ENCODE measurements around the gene POLN. TPM values are rescaled to one million over a fixed set of nuclear protein-coding genes. Genes with fewer than 3 reads are reported as not detected.

Gene POLN
- total RNA-seq, 2 donors from 2014 or later = 3.8 to 15.2 TPM

DNA sequence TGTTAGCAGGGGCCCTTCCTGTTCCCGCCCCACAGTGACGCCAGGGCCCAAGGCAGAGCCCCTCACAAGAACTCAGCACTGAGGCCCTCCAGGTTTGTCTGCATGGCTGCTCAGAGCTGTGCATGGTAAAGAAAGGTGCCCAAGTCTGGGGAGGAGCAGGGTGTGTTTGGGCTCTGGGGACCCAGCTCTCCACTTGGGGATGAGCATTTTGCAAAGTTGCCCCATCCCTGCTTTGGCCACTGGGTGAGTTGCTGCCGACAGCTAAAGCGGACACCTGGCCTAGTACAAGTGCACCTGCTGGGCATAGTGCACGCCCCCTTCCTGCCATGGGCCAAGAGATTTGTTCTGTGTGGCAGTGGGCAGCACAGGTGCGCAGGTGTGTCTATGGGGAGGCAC, 22.0 kb upstream of the POLN start:
- no peak for DNase-seq (ENCODE audit: low spot score)
- TF ChIP-seq POLR2AphosphoS5 (IDR thresholded peaks at IDR 0.05) = no peak
- TF ChIP-seq, protein P1, sequence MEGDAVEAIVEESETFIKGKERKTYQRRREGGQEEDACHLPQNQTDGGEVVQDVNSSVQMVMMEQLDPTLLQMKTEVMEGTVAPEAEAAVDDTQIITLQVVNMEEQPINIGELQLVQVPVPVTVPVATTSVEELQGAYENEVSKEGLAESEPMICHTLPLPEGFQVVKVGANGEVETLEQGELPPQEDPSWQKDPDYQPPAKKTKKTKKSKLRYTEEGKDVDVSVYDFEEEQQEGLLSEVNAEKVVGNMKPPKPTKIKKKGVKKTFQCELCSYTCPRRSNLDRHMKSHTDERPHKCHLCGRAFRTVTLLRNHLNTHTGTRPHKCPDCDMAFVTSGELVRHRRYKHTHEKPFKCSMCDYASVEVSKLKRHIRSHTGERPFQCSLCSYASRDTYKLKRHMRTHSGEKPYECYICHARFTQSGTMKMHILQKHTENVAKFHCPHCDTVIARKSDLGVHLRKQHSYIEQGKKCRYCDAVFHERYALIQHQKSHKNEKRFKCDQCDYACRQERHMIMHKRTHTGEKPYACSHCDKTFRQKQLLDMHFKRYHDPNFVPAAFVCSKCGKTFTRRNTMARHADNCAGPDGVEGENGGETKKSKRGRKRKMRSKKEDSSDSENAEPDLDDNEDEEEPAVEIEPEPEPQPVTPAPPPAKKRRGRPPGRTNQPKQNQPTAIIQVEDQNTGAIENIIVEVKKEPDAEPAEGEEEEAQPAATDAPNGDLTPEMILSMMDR (IDR thresholded peaks at IDR 0.05) = no peak
- no peak for TF ChIP-seq POLR2A (IDR thresholded peaks at IDR 0.05)
- H3K27me3 ChIP-seq (replicated peaks; ENCODE audit: insufficient read depth) = no peaks in the 10 kb centered on the region
- H3K4me1 ChIP-seq (replicated peaks) = peaks cover 21% of the 10 kb centered on the region
- intact Hi-C loops (cut with DNase I) = loop anchor here (10.0 kb wide), 3 partner anchors 151 to 671 kb away; partner anchors contain the start of genes CFAP99, FAM193A and ZFYVE28
- no peaks in the 10 kb centered on the region for H3K9me3 ChIP-seq
- WGBS = 81% methylated on average over 6 of the region's 6 CpGs
- no peak overlapping the region for H3K27ac ChIP-seq
- H3K4me3 ChIP-seq = no peak overlapping the region
- H3K36me3 ChIP-seq = no peaks in the 10 kb centered on the region

DNA sequence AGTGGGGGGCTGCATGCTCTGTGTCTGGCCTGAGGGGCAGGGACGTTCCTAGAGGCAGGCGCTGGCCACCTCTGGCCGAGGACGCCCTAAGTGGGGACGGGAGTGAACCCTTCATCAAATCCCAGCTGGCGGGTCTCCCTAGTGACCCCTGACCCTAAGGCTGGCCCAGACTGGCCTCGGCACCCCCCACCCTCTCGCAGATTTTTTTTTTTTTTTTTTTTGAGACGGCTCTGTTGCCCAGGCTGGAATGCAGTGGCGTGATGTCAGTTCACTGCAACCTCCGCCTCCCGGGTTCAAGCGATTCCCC, 21.0 kb upstream of the POLN start:
- no peak for TF ChIP-seq POLR2AphosphoS5 (IDR thresholded peaks at IDR 0.05)
- TF ChIP-seq, protein P1 (IDR thresholded peaks at IDR 0.05) = no peak
- TF ChIP-seq POLR2A (IDR thresholded peaks at IDR 0.05) = no peak
- peak overlapping the region; percentile 53 to 61 for H3K4me3 ChIP-seq
- H3K4me1 ChIP-seq (replicated peaks) = peaks cover 29% of the 10 kb centered on the region
- 49% methylated on average over 13 of the region's 13 CpGs for WGBS
- H3K36me3 ChIP-seq = peaks cover 0 to 4% of the 10 kb centered on the region in 2 donors
- no peak for DNase-seq (ENCODE audit: low spot score)
- H3K27me3 ChIP-seq (replicated peaks; ENCODE audit: insufficient read depth) = no peaks in the 10 kb centered on the region
- no peaks in the 10 kb centered on the region for H3K9me3 ChIP-seq
- intact Hi-C loops (cut with DNase I) = loop anchor here (10.0 kb wide), 3 partner anchors 152 to 672 kb away; partner anchors contain the start of genes CFAP99, FAM193A and ZFYVE28
- H3K27ac ChIP-seq = peak overlapping the region; percentile 91 to 93

- peak overlapping the region; percentile 61 to 88 for H3K4me3 ChIP-seq
- H3K27me3 ChIP-seq (replicated peaks; ENCODE audit: insufficient read depth) = no peaks in the 10 kb centered on the region
- intact Hi-C loops (cut with DNase I) = loop anchor here (10.0 kb wide), 3 partner anchors 152 to 672 kb away; partner anchors contain the start of genes CFAP99, FAM193A and ZFYVE28
- peak overlapping the region; percentile 91 to 93 for H3K27ac ChIP-seq
- TF ChIP-seq, protein P1 (IDR thresholded peaks at IDR 0.05) = peak in 2 of 4 experiments; percentile 23 to 45
- TF ChIP-seq POLR2AphosphoS5 (IDR thresholded peaks at IDR 0.05) (peak; percentile 92), POLR2A (IDR thresholded peaks at IDR 0.05) (peak; percentile 87)
- under 1% methylated on average over 55 of the region's 98 CpGs for WGBS
- DNase-seq (ENCODE audit: low spot score) = peak; percentile 100
- H3K9me3 ChIP-seq = no peaks in the 10 kb centered on the region
- H3K36me3 ChIP-seq = peaks cover 0 to 4% of the 10 kb centered on the region in 2 donors
- H3K4me1 ChIP-seq (replicated peaks) = peaks cover 33% of the 10 kb centered on the region
Observed at GRCh38 chr4:2262145-2262943, 20.4 kb upstream of the POLN start.

DNA sequence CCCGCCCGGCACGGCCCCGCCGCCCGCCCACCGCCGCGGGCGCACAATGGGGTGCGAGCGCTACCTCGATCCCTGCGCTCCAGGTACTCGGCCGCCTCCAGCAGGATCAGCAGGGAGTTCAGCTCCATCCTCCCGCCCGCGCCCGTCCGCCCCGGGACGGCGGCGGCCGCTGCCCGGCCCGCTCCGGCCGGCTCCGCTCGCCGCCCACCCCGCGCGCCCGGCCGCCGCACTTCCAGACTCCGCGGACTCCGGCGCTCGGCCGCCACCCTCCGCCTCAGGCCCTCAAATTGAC, 19.9 kb upstream of the POLN start, which contains the start of gene MXD4:
Gene MXD4, minus strand, starts transcription at position 257 of the 292 bp plus-strand sequence. Its CDS starts 129 bp downstream, at position 128.
- TF ChIP-seq POLR2AphosphoS5 (IDR thresholded peaks at IDR 0.05) = no peak
- TF ChIP-seq POLR2A (IDR thresholded peaks at IDR 0.05) = no peak
- TF ChIP-seq, protein P1 (IDR thresholded peaks at IDR 0.05) = no peak
- Histone ChIP-seq H3K27ac (peak within 1 kb of the TSS; percentile 92 to 94), H3K9me3 (no peaks in the 10 kb centered on the region), H3K4me3 (peak within 1 kb of the TSS; percentile 88 to 93), H3K27me3 (replicated peaks; ENCODE audit: insufficient read depth) (no peaks in the 10 kb centered on the region), H3K36me3 (peaks cover 0 to 4% of the 10 kb centered on the region in 2 donors), H3K4me1 (replicated peaks) (peaks cover 39% of the 10 kb centered on the region)
- intact Hi-C loops (cut with DNase I) = loop anchor here (10.0 kb wide), 3 partner anchors 153 to 673 kb away; partner anchors contain the start of genes CFAP99, FAM193A and ZFYVE28
- DNase-seq (ENCODE audit: low spot score) = no peak
- WGBS = under 1% methylated on average over 30 of the region's 46 CpGs
